Measurements from ENCODE around the gene ZMYND11. TPM values are rescaled to one million over a fixed set of nuclear protein-coding genes. Genes with fewer than 3 reads are reported as not detected.
"Not testable (repeated sequence)": the region's sequence is repeated elsewhere in the genome, so short reads cannot be mapped to it uniquely, and the experiment has no call there.

Gene ZMYND11
- total and polyA plus RNA-seq, 8 donors: 20.5 to 51.4 (median 38.6) TPM

GRCh38 chr10:178208-178607 lies 43.0 kb downstream of the ZMYND11 start:
- no peak overlapping the region for H3K27ac ChIP-seq
- FAIRE-seq: peak; percentile 73
- no peaks in the 10 kb centered on the region for H3K4me1 ChIP-seq
- intact Hi-C loops (cut with DNase I): no loop called here
- DNase-seq: no peak
- no peak overlapping the region for H3K4me3 ChIP-seq
- H3K27me3 ChIP-seq: no peaks in the 10 kb centered on the region
- H3K9me3 ChIP-seq: no peaks in the 10 kb centered on the region
- no peaks in the 10 kb centered on the region for H3K36me3 ChIP-seq
- TF ChIP-seq CTCF (IDR thresholded peaks at IDR 0.05): no peak
- WGBS, 2 donors: 16 to 19% methylated on average over 2 of the region's 2 CpGs
- ATAC-seq: peak in 3 of 4 donors; percentile 78 to 84 (median 84)

GRCh38 chr10:178723-179122 lies 43.5 kb downstream of the ZMYND11 start:
- ATAC-seq (no peak), DNase-seq (no peak), FAIRE-seq (no peak)
- Histone ChIP-seq H3K4me1 (no peaks in the 10 kb centered on the region), H3K4me3 (no peak overlapping the region), H3K27ac (no peak overlapping the region), H3K9me3 (no peaks in the 10 kb centered on the region), H3K36me3 (no peaks in the 10 kb centered on the region), H3K27me3 (no peaks in the 10 kb centered on the region)
- intact Hi-C loops (cut with DNase I): no loop called here
- no peak for TF ChIP-seq CTCF (IDR thresholded peaks at IDR 0.05)

- Histone ChIP-seq H3K27me3 (no peaks in the 10 kb centered on the region), H3K9me3 (no peaks in the 10 kb centered on the region), H3K27ac (no peak overlapping the region), H3K4me3 (no peak overlapping the region), H3K4me1 (no peaks in the 10 kb centered on the region), H3K36me3 (no peaks in the 10 kb centered on the region)
- ATAC-seq: peak in 2 of 4 donors; percentile 44 to 46
- TF ChIP-seq CTCF (IDR thresholded peaks at IDR 0.05): no peak
- FAIRE-seq: no peak
- no peak for DNase-seq
- intact Hi-C loops (cut with DNase I): no loop called here
- 88% methylated on average over 6 of the region's 6 CpGs for WGBS, 2 donors
Measured at GRCh38 chr10:182441-183201, 47.4 kb downstream of the ZMYND11 start.

GRCh38 chr10:184174-184573 lies 48.9 kb downstream of the ZMYND11 start:
- TF ChIP-seq CTCF (IDR thresholded peaks at IDR 0.05): no peak
- 89 to 91% methylated on average over 1 of the region's 1 CpG for WGBS, 2 donors
- H3K9me3 ChIP-seq: no peaks in the 10 kb centered on the region
- ATAC-seq: no peak
- H3K4me1 ChIP-seq: no peaks in the 10 kb centered on the region
- H3K36me3 ChIP-seq: no peaks in the 10 kb centered on the region
- H3K27me3 ChIP-seq: no peaks in the 10 kb centered on the region
- intact Hi-C loops (cut with DNase I): no loop called here
- H3K4me3 ChIP-seq: no peak overlapping the region
- no peak overlapping the region for H3K27ac ChIP-seq
- FAIRE-seq: peak; percentile 45
- no peak for DNase-seq

- Histone ChIP-seq H3K4me1 (no peaks in the 10 kb centered on the region), H3K36me3 (no peaks in the 10 kb centered on the region), H3K9me3 (no peaks in the 10 kb centered on the region), H3K4me3 (no peak overlapping the region), H3K27ac (no peak overlapping the region), H3K27me3 (no peaks in the 10 kb centered on the region)
- no peak for FAIRE-seq
- no peak for DNase-seq
- intact Hi-C loops (cut with DNase I): no loop called here
- ATAC-seq: no peak
- 97 to 98% methylated on average over 5 of the region's 5 CpGs for WGBS, 2 donors
- TF ChIP-seq CTCF (IDR thresholded peaks at IDR 0.05): no peak
Measured at GRCh38 chr10:184911-185310, 49.7 kb downstream of the ZMYND11 start.

- H3K4me1 ChIP-seq; H3K36me3 ChIP-seq; H3K9me3 ChIP-seq; DNase-seq; H3K27me3 ChIP-seq; ATAC-seq; intact Hi-C loops (cut with DNase I); H3K4me3 ChIP-seq; FAIRE-seq; H3K27ac ChIP-seq: not testable (repeated sequence)
- 93 to 94% methylated on average over 7 of the region's 7 CpGs for WGBS, 2 donors
Measured at GRCh38 chr10:185571-185970, 50.3 kb downstream of the ZMYND11 start.

Data from pancreas (tissue), 10 donors.